GM12878 (cell line): ENCODE results near the gene ALAD. TPM values are rescaled to one million over a fixed set of nuclear protein-coding genes. Genes with fewer than 3 reads are reported as not detected.

ENCODE experiments used
- ATAC-seq: fragments of 200-7000 bp; cut with Tn5 transposase; 3 replicates; pipeline ENCODE4 v1.9.1; 2020; ENCODE audit warnings: mild to moderate bottlenecking, moderate library complexity
- BruUV-seq: library from RNA; stranded (reverse); fragments of 400-500 nt; replicated peaks from 2 replicates; lab custom pipeline; 2021; lab: Mats Ljungman, UMichigan
- CTCF ChIA-PET: fragments of 300-600 bp; sonication (Branson Sonifier 250); formaldehyde crosslinking; extraction: SDS; loops from one replicate; lab custom pipeline; 2021; ENCODE audit warnings: inconsistent platforms; lab: Yijun Ruan, JAX
- POLR2A ChIA-PET: fragments of 350-600 bp; formaldehyde crosslinking; extraction: SDS; loops from one replicate; lab custom pipeline; 2021; ENCODE audit warnings: inconsistent platforms; lab: Charles Lee
- RAD21 ChIA-PET: fragments of 300-600 bp; sonication (Branson Sonifier 250); formaldehyde crosslinking; loops from one replicate; lab custom pipeline; 2023; ENCODE audit warnings: antibody characterized with exemption; ENCODE audit not compliant: unreplicated experiment; lab: Charles Lee
- SMC1A ChIA-PET: fragments of 300-600 bp; sonication (Branson Sonifier 250); formaldehyde crosslinking; loops from one replicate; lab custom pipeline; 2023; ENCODE audit not compliant: unreplicated experiment, uncharacterized antibody; lab: Charles Lee
- DNase-seq: peaks from one replicate; pipeline ENCODE4 v3.0.0-alpha.2; 2011; ENCODE audit warnings: low read depth, low spot score
- FAIRE-seq: peaks from 3 replicates; lab custom pipeline; 2011; peaks lifted over from hg19 to GRCh38; lab: Jason Lieb, UNC
- H2AFZ ChIP-seq: 2 replicates; pipeline ENCODE4 v1.6.0; 2011; ENCODE audit warnings: low read depth, low read length, control low read depth; ENCODE audit not compliant: control insufficient read depth
- H3K27ac ChIP-seq: 2 replicates; pipeline ENCODE4 v1.5.1; 2011; ENCODE audit warnings: control low read depth; ENCODE audit not compliant: control insufficient read depth, insufficient read depth
- H3K27me3 ChIP-seq, 2 experiments: replicated peaks in 1 of 2; 2 replicates each; pipeline versions ENCODE4 v1.6.0 to v1.6.1; 2011; ENCODE audit warnings: low read length in 1 of 2; ENCODE audit not compliant: control insufficient read depth in 2 of 2, insufficient read depth in 2 of 2
- H3K36me3 ChIP-seq, 2 experiments: 2 replicates each; pipeline ENCODE4 v1.5.1; 2011; ENCODE audit warnings: low read length in 1 of 2; ENCODE audit not compliant: control insufficient read depth in 2 of 2, insufficient read depth in 2 of 2
- H3K4me1 ChIP-seq: 2 replicates; pipeline ENCODE4 v1.6.1; 2011; ENCODE audit warnings: mild to moderate bottlenecking, low read length, moderate library complexity, mixed read lengths; ENCODE audit not compliant: control insufficient read depth, insufficient read depth
- H3K4me2 ChIP-seq: 2 replicates; pipeline ENCODE4 v1.6.0; 2011; ENCODE audit warnings: control low read depth; ENCODE audit not compliant: control insufficient read depth, insufficient read depth
- H3K4me3 ChIP-seq: fragments of 200-600 bp; sonication (generic); 2 replicates; pipeline ENCODE4 v1.5.1; 2016
- H3K79me2 ChIP-seq: 2 replicates; pipeline ENCODE4 v1.6.0; 2011; ENCODE audit warnings: low read length; ENCODE audit not compliant: control insufficient read depth, insufficient read depth
- H3K9ac ChIP-seq: 2 replicates; pipeline ENCODE4 v1.8.0; 2011; ENCODE audit warnings: low read length, control low read depth, mixed read lengths; ENCODE audit not compliant: control insufficient read depth, insufficient read depth
- H3K9me3 ChIP-seq: replicated peaks from 3 replicates; pipeline ENCODE4 v1.5.1; 2011; ENCODE audit warnings: mild to moderate bottlenecking, low read length; ENCODE audit not compliant: control insufficient read depth, insufficient read depth
- H4K20me1 ChIP-seq: 2 replicates; pipeline ENCODE4 v1.6.0; 2011; ENCODE audit not compliant: control insufficient read depth, insufficient read depth
- ATF2 ChIP-seq: IDR thresholded peaks from 2 replicates; pipeline ENCODE4 v1.6.1; 2012; ENCODE audit warnings: low read length, inconsistent platforms
- ATF7 ChIP-seq: fragments of 450-650 bp; IDR thresholded peaks from 2 replicates; pipeline ENCODE4 v1.6.1; 2016; ENCODE audit warnings: low read depth, mild to moderate bottlenecking
- CBX3 ChIP-seq: fragments of 200-600 bp; sonication (generic); IDR thresholded peaks from 2 replicates; pipeline ENCODE4 v1.6.1; 2016; ENCODE audit warnings: low read depth, borderline replicate concordance
- GABPA ChIP-seq: IDR thresholded peaks from 2 replicates; pipeline ENCODE4 v1.6.1; 2014; ENCODE audit warnings: antibody characterized with exemption, low read depth, mild to moderate bottlenecking, inconsistent platforms
- JUNB ChIP-seq: IDR thresholded peaks from 2 replicates; pipeline ENCODE4 v1.6.1; 2016; ENCODE audit warnings: antibody characterized with exemption, mild to moderate bottlenecking
- MXI1 ChIP-seq: fragments of 150-350 bp; IDR thresholded peaks from 2 replicates; pipeline ENCODE4 v1.6.1; 2011; ENCODE audit warnings: low read depth, mild to moderate bottlenecking, inconsistent platforms, low read length, improper control_type of control experiment
- PBX3 ChIP-seq: IDR thresholded peaks from 2 replicates; pipeline ENCODE4 v1.6.1; 2011; ENCODE audit warnings: mild to moderate bottlenecking, low read depth, low read length, moderate library complexity; ENCODE audit not compliant: insufficient replicate concordance
- ZBED1 ChIP-seq: IDR thresholded peaks from 2 replicates; pipeline ENCODE4 v1.6.1; 2016; ENCODE audit warnings: borderline replicate concordance
- ZNF274 ChIP-seq: IDR thresholded peaks from one replicate; pipeline ENCODE4 v1.8.0; 2011; ENCODE audit not compliant: insufficient read length, insufficient read depth
- WGBS: methylation state at CpG from one replicate; pipeline ENCODE4 v1.1.6; 2016; ENCODE audit warnings: low lambda C conversion rate; ENCODE audit not compliant: insufficient replicate concordance, insufficient coverage; ENCODE audit errors: missing lambda C conversion rate; 5-methylcytosine and 5-hydroxymethylcytosine counted together
- in situ Hi-C: fragments of 300-500 bp; cut with MboI; formaldehyde crosslinking; loops from 9 replicates; pipeline ENCODE4 v1.14.3; 2018; ENCODE audit warnings: mixed read lengths
- intact Hi-C: fragments of 100-400 bp; cut with micrococcal nuclease; formaldehyde crosslinking; loops from one replicate; pipeline ENCODE4 v1.14.2; 2022; ENCODE audit not compliant: unreplicated experiment
- polyA plus RNA-seq, 11 experiments: library from polyadenylated mRNA; depleted of rRNA in 4 of 11; unstranded in 6 of 11; stranded (reverse) in 5 of 11; fragments of >200 nt; fragmentation: Nextera tagmentation in 4 of 11; fragmentation: Illumina TruSeq in 1 of 11; extraction: Ambion mirVana in 4 of 11; extraction: Trizol in 1 of 11; gene quantifications; 1 replicate in 1 of 11; 2 replicates in 10 of 11; pipeline versions ENCODE4 v1.2.1 to v1.2.3, GENCODE V29; 2011 to 2016; ENCODE audit warnings: inconsistent platforms in 2 of 11, missing spikeins in 2 of 11, low read depth in 1 of 11
- total RNA-seq, 4 experiments: library from RNA; depleted of rRNA in 3 of 4; stranded (reverse); fragments of >200 nt in 3 of 4; fragmentation: Illumina TruSeq in 1 of 4; extraction: Trizol in 1 of 4; gene quantifications; 2 replicates each; pipeline versions ENCODE4 v1.2.1 to v1.2.3, GENCODE V29; 2013 to 2021
- TF ChIP-seq, protein P1 (sequence below): IDR thresholded peaks from 2 replicates; pipeline ENCODE4 v1.6.1; 2012; ENCODE audit warnings: low read depth, low read length, improper control_type of control experiment

ALAD gene
- total and polyA plus RNA-seq, 10 of the 15 experiments (the other 5 are each of a cell fraction or from before 2014, with no cell fraction given), result 2.4 to 21.6 (median 12.9) TPM

DNA sequence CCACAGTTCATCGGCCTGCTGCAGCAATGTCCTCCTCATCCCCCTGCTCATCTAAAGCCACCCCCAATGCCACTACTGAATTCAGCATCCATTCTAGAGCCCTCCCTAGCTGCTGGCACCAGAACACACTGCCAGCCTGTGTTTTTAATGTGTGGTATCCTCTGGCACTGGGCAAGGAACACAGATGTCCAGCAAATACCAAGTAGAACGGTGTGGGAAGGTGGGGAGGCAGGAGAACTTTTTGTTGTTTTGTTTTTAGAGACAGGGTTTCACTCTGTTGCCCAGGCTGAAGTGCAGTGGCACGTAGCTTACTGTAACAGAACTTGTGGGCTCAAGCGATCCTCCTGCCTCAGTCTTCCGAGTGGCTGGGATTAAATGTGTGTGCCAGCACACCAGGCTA lies 29.0 kb downstream of the ALAD start:
- ChIA-PET CTCF (no interaction called here), POLR2A (no interaction called here), RAD21 (interaction anchor here (1.4 kb wide), 1 partner anchor 283 kb away, joined by 3 read pairs; no protein-coding TSS in a partner anchor), SMC1A (interaction anchor here (1.2 kb wide), 1 partner anchor 219 kb away, joined by 5 read pairs; no protein-coding TSS in a partner anchor)
- H3K79me2 ChIP-seq, result peaks cover 5% of the 10 kb centered on the region
- ATAC-seq, result no peak
- no peak overlapping the region for H3K4me3 ChIP-seq
- no peak overlapping the region for H3K9ac ChIP-seq
- intact Hi-C loops (no loop called here), in situ Hi-C loops (no loop called here)
- no TSS peak for BruUV-seq
- H3K4me2 ChIP-seq, result no peak overlapping the region
- H4K20me1 ChIP-seq, result no peaks in the 10 kb centered on the region
- TF ChIP-seq ATF2 (no peak), PBX3 (no peak), CBX3 (no peak), MXI1 (no peak), GABPA (no peak), ZNF274 (no peak), ATF7 (no peak), ZBED1 (no peak), JUNB (no peak)
- TF ChIP-seq, protein P1, sequence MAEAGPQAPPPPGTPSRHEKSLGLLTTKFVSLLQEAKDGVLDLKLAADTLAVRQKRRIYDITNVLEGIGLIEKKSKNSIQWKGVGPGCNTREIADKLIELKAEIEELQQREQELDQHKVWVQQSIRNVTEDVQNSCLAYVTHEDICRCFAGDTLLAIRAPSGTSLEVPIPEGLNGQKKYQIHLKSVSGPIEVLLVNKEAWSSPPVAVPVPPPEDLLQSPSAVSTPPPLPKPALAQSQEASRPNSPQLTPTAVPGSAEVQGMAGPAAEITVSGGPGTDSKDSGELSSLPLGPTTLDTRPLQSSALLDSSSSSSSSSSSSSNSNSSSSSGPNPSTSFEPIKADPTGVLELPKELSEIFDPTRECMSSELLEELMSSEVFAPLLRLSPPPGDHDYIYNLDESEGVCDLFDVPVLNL, result no peak
- no peak overlapping the region for H3K27ac ChIP-seq
- no peaks in the 10 kb centered on the region for H3K9me3 ChIP-seq
- H3K27me3 ChIP-seq, result no peaks in the 10 kb centered on the region
- peaks cover 18% of the 10 kb centered on the region for H3K4me1 ChIP-seq
- WGBS, result 78% methylated on average over 5 of the region's 5 CpGs
- peaks cover 5 to 7% of the 10 kb centered on the region in 2 experiments for H3K36me3 ChIP-seq
- no peak overlapping the region for H2AFZ ChIP-seq
- no peak for FAIRE-seq
- DNase-seq, result no peak
